Measurements from ENCODE around the gene OR2AG1.

OR2AG1 gene

DNA sequence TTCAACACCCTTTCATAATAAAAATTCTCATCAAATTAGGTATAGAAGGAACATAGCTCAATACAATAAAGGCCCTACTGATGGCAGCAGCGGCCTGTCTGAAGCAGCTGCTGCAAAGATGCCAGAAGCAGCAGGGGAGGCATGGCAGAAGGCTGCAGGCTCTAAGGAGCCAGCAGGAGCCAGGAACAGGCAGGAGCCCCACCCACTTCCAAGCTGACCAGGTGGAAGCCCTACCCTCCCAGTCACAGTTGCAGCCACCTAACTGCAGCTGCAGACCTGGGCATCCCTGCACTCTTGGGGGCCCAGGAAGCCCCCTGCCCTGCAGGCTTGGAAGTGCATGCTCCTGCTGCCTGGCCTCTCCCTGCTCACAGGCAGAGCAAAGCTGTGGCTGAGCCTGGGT is 34.9 kb downstream of the OR2AG1 start:
- H3K79me2 ChIP-seq (ENCODE audit: low read length), result no peaks in the 10 kb centered on the region
- no peak overlapping the region for H3K27ac ChIP-seq (ENCODE audit: low read length)
- no peak overlapping the region for H3K9ac ChIP-seq (ENCODE audit: low read length)
- no peaks in the 10 kb centered on the region for H3K27me3 ChIP-seq (replicated peaks; ENCODE audit: insufficient read depth, low read length)
- H3K4me1 ChIP-seq (ENCODE audit: low read length), result 0 out of 2 replicates have a peak, but pooled peaks cover 3% of the 10 kb centered on the region
- no peak overlapping the region for H3K4me2 ChIP-seq (ENCODE audit: low read depth, low read length)
- no peak overlapping the region for H3K4me3 ChIP-seq (ENCODE audit: low read length)
- no peaks in the 10 kb centered on the region for H3K36me3 ChIP-seq (replicated peaks; ENCODE audit: insufficient read depth, low read length)
- no peak for TF ChIP-seq EZH2 (optimal IDR thresholded peaks at IDR 0.05; ENCODE audit: low read depth, low read length)
- TF ChIP-seq, protein P1, sequence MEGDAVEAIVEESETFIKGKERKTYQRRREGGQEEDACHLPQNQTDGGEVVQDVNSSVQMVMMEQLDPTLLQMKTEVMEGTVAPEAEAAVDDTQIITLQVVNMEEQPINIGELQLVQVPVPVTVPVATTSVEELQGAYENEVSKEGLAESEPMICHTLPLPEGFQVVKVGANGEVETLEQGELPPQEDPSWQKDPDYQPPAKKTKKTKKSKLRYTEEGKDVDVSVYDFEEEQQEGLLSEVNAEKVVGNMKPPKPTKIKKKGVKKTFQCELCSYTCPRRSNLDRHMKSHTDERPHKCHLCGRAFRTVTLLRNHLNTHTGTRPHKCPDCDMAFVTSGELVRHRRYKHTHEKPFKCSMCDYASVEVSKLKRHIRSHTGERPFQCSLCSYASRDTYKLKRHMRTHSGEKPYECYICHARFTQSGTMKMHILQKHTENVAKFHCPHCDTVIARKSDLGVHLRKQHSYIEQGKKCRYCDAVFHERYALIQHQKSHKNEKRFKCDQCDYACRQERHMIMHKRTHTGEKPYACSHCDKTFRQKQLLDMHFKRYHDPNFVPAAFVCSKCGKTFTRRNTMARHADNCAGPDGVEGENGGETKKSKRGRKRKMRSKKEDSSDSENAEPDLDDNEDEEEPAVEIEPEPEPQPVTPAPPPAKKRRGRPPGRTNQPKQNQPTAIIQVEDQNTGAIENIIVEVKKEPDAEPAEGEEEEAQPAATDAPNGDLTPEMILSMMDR (IDR thresholded peaks at IDR 0.05; ENCODE audit: low read length), result no peak
- TF ChIP-seq EZH2phosphoT487 (IDR thresholded peaks at IDR 0.05; ENCODE audit: low read length), result no peak
- no peaks in the 10 kb centered on the region for H3K9me2 ChIP-seq (replicated peaks; ENCODE audit: insufficient read depth, low read length)
- no peak overlapping the region for H2AFZ ChIP-seq (ENCODE audit: low read length)
- H3F3A ChIP-seq (ENCODE audit: insufficient read depth, low read length), result no peaks in the 10 kb centered on the region
- no peaks in the 10 kb centered on the region for H4K20me1 ChIP-seq (ENCODE audit: insufficient read depth, low read length)
- H3K9me3 ChIP-seq (replicated peaks; ENCODE audit: insufficient read depth, low read length), result no peaks in the 10 kb centered on the region
- DNase-seq, result no peak

DNA sequence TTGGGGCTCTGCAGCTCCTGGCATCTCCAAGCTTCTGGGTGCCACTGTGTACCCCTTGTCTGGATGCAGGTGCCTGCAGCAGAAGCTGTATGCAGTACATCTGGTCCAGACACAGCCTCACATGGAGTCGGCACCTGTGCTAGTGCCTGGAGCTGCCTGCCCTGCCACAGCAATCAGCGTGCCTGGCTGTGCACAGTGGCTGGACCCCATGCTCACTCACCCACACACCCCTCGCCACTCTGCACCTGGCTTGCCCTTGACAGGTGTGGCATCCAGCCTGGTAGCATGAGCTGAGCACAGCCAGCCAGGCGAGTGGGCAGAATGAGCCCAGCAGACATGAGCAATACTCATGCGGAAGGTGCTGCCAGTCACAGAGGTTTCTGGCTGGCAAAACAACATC is 36.1 kb downstream of the OR2AG1 start:
- Histone ChIP-seq H3K27ac (ENCODE audit: low read length) (no peak overlapping the region), H3K9ac (ENCODE audit: low read length) (no peak overlapping the region), H3K79me2 (ENCODE audit: low read length) (no peaks in the 10 kb centered on the region), H3K36me3 (replicated peaks; ENCODE audit: insufficient read depth, low read length) (no peaks in the 10 kb centered on the region), H4K20me1 (ENCODE audit: insufficient read depth, low read length) (no peaks in the 10 kb centered on the region), H3F3A (ENCODE audit: insufficient read depth, low read length) (no peaks in the 10 kb centered on the region), H3K4me3 (ENCODE audit: low read length) (no peak overlapping the region), H3K9me3 (replicated peaks; ENCODE audit: insufficient read depth, low read length) (no peaks in the 10 kb centered on the region), H2AFZ (ENCODE audit: low read length) (no peak overlapping the region), H3K4me2 (ENCODE audit: low read depth, low read length) (no peak overlapping the region), H3K9me2 (replicated peaks; ENCODE audit: insufficient read depth, low read length) (no peaks in the 10 kb centered on the region), H3K4me1 (ENCODE audit: low read length) (no peaks in the 10 kb centered on the region), H3K27me3 (replicated peaks; ENCODE audit: insufficient read depth, low read length) (no peaks in the 10 kb centered on the region)
- TF ChIP-seq EZH2 (optimal IDR thresholded peaks at IDR 0.05; ENCODE audit: low read depth, low read length), result no peak
- no peak for TF ChIP-seq EZH2phosphoT487 (IDR thresholded peaks at IDR 0.05; ENCODE audit: low read length)
- no peak for DNase-seq

DNA sequence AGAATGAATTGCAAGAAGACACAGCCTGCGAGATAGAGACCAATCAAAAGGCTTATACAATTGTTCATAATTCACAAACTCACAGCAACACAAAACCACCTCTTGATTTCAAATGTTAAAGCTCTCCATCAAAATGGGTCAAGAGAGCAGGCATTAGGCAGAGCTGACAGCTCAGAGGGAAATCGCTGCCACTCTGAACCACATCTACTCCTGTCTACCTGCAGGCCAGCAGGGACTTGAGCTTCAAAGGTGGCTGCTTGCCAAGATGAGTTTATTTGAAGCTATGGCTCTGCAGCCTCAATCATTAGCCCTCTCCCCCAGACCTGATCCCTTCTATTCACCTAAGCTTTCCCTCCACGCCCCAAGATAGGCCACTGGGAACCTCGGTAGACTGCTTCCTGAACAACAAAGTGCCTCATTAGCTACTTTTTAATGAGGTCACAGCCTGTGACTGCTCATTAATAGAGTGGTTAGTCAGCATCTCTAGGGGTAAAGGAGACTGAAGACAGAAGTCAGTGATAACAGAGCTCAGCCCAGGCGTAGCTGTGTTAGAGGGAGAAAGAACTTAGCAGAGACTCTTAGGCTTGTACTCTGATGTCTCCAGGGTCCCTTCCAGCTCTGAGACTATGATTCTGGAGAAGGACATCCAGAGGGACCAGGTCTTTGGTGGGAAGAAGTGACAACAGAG is 41.5 kb downstream of the OR2AG1 start:
- H3K27me3 ChIP-seq (replicated peaks; ENCODE audit: insufficient read depth, low read length), result no peaks in the 10 kb centered on the region
- no peak overlapping the region for H3K27ac ChIP-seq (ENCODE audit: low read length)
- H3K36me3 ChIP-seq (replicated peaks; ENCODE audit: insufficient read depth, low read length), result no peaks in the 10 kb centered on the region
- no peak for TF ChIP-seq EZH2 (optimal IDR thresholded peaks at IDR 0.05; ENCODE audit: low read depth, low read length)
- TF ChIP-seq EZH2phosphoT487 (IDR thresholded peaks at IDR 0.05; ENCODE audit: low read length), result no peak
- TF ChIP-seq, protein P1 (IDR thresholded peaks at IDR 0.05; ENCODE audit: low read length), result no peak
- no peaks in the 10 kb centered on the region for H3F3A ChIP-seq (ENCODE audit: insufficient read depth, low read length)
- H3K9me3 ChIP-seq (replicated peaks; ENCODE audit: insufficient read depth, low read length), result no peaks in the 10 kb centered on the region
- H3K4me2 ChIP-seq (ENCODE audit: low read depth, low read length), result no peak overlapping the region
- no peak overlapping the region for H3K4me3 ChIP-seq (ENCODE audit: low read length)
- H3K9me2 ChIP-seq (replicated peaks; ENCODE audit: insufficient read depth, low read length), result no peaks in the 10 kb centered on the region
- no peak for DNase-seq
- H4K20me1 ChIP-seq (ENCODE audit: insufficient read depth, low read length), result no peaks in the 10 kb centered on the region
- no peaks in the 10 kb centered on the region for H3K4me1 ChIP-seq (ENCODE audit: low read length)
- no peak overlapping the region for H2AFZ ChIP-seq (ENCODE audit: low read length)
- H3K79me2 ChIP-seq (ENCODE audit: low read length), result no peaks in the 10 kb centered on the region
- H3K9ac ChIP-seq (ENCODE audit: low read length), result no peak overlapping the region

DNA sequence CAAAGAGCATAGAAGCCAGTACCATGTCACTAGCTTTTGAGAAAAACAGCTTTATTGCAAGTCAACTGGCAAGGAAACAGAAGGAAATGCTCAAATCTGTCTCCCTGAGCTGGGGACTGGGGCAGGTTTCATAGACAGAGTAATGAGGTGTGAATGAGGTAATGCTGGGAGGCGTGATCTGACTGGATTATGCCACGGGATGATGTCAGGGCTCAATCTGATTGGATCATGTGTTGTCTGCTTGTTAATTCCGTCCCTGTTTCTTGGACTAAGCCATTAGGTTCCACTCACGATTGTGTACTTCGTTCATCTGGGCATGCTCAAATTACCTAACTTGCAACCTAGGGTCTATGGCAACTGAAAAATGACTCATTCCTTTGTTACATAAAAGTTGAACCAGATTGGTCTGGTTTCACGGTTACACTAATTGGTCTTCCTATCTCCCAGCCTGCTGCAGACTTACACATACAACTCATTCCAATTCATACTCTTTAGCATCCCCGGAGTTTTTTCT is 42.5 kb downstream of the OR2AG1 start:
- no peaks in the 10 kb centered on the region for H3K36me3 ChIP-seq (replicated peaks; ENCODE audit: insufficient read depth, low read length)
- H3K4me2 ChIP-seq (ENCODE audit: low read depth, low read length), result no peak overlapping the region
- H4K20me1 ChIP-seq (ENCODE audit: insufficient read depth, low read length), result no peaks in the 10 kb centered on the region
- H3K9me3 ChIP-seq (replicated peaks; ENCODE audit: insufficient read depth, low read length), result no peaks in the 10 kb centered on the region
- no peak for DNase-seq
- H3K27ac ChIP-seq (ENCODE audit: low read length), result no peak overlapping the region
- H3K9ac ChIP-seq (ENCODE audit: low read length), result no peak overlapping the region
- H3K27me3 ChIP-seq (replicated peaks; ENCODE audit: insufficient read depth, low read length), result no peaks in the 10 kb centered on the region
- H3F3A ChIP-seq (ENCODE audit: insufficient read depth, low read length), result no peaks in the 10 kb centered on the region
- H3K79me2 ChIP-seq (ENCODE audit: low read length), result no peaks in the 10 kb centered on the region
- H3K4me1 ChIP-seq (ENCODE audit: low read length), result no peaks in the 10 kb centered on the region
- TF ChIP-seq EZH2 (optimal IDR thresholded peaks at IDR 0.05; ENCODE audit: low read depth, low read length) (no peak), EZH2phosphoT487 (IDR thresholded peaks at IDR 0.05; ENCODE audit: low read length) (no peak)
- TF ChIP-seq, protein P1 (IDR thresholded peaks at IDR 0.05; ENCODE audit: low read length), result no peak
- H2AFZ ChIP-seq (ENCODE audit: low read length), result no peak overlapping the region
- H3K9me2 ChIP-seq (replicated peaks; ENCODE audit: insufficient read depth, low read length), result no peaks in the 10 kb centered on the region
- no peak overlapping the region for H3K4me3 ChIP-seq (ENCODE audit: low read length)

Measured in MM.1S (cell line).